Spleen (tissue), 7 donors: ENCODE data around the gene SORCS2.

Source experiments
- POLR2A ChIP-seq, 3 donors: fragments of 450-650 bp; IDR thresholded peaks; one replicate each; pipeline ENCODE4 v1.5.1; 2017; ENCODE audit warnings: antibody characterized with exemption in 3 of 3, mild to moderate bottlenecking in 1 of 3
- TF ChIP-seq, protein P1 (sequence below), 11 experiments: fragments of 200-600 bp in 7 of 11; fragments of 450-650 bp in 4 of 11; sonication (generic) in 4 of 11; IDR thresholded peaks in 8 of 11; conservative IDR thresholded peaks in 3 of 11; 1 replicate in 7 of 11; 2 replicates in 4 of 11; pipeline versions ENCODE4 v1.4.0 to v1.8.0; 2016 to 2021; ENCODE audit warnings: antibody characterized with exemption in 11 of 11, inconsistent platforms in 4 of 11, mild to moderate bottlenecking in 1 of 11
- donor health status: DM: no; HTN: no; CAD: no; lungs with moderate emphysema.
- donor health status: DM: no; HTN: no; CAD: no.
- donor health status: DM: no; HTN: no; CAD: no.

DNA sequence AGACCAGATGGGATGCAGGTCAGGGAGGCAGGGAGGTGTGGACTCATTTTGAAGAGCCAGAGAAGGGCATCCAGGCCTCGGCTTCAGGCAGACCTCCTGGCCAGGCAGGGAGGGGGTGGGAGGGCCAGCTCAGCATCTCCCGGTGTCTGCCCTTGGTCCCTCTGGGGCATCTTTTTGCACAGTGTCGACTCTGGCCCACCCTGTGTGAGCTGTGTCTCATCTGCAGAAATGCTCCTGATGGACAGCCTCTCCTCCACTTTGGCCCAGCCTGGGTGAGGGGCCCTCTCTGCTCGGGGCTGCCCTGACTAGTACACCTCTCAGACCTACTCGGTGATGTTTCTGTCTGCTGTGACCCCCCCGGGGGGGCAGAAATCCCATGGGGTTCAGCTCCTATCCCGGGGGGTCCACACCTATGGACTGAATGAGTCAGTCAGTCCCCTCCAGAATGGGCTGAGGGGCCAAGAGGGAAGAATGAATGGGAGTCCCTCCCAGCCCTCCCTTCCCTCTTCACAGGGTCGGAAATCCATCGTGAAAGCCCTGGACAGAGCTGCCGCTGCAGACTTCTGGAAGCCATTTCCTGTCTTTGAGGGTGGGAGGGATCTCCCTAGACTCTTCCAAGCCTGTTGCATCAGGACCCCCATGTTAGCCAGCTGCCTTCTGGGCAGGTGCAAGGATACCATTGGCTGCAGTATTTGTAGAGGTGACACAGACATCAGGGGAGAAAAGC lies 439.1 kb downstream of the SORCS2 start:
- TF ChIP-seq, protein P1, sequence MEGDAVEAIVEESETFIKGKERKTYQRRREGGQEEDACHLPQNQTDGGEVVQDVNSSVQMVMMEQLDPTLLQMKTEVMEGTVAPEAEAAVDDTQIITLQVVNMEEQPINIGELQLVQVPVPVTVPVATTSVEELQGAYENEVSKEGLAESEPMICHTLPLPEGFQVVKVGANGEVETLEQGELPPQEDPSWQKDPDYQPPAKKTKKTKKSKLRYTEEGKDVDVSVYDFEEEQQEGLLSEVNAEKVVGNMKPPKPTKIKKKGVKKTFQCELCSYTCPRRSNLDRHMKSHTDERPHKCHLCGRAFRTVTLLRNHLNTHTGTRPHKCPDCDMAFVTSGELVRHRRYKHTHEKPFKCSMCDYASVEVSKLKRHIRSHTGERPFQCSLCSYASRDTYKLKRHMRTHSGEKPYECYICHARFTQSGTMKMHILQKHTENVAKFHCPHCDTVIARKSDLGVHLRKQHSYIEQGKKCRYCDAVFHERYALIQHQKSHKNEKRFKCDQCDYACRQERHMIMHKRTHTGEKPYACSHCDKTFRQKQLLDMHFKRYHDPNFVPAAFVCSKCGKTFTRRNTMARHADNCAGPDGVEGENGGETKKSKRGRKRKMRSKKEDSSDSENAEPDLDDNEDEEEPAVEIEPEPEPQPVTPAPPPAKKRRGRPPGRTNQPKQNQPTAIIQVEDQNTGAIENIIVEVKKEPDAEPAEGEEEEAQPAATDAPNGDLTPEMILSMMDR (IDR thresholded peaks at IDR 0.05 in 8 of 11, conservative IDR thresholded peaks at IDR 0.05 in 3 of 11): no peak
- TF ChIP-seq POLR2A (IDR thresholded peaks at IDR 0.05): no peak
